Activated CD4-positive, alpha-beta memory T cell treated with anti-CD3 and anti-CD28 coated beads for 36 hours (primary cell): ENCODE measurements around the gene PCK2. TPM values are rescaled to one million over a fixed set of nuclear protein-coding genes. Genes with fewer than 3 reads are reported as not detected.
"Not testable (repeated sequence)": the region's sequence is repeated elsewhere in the genome, so short reads cannot be mapped to it uniquely, and the experiment has no call there.

Experiments used
- CTCF ChIA-PET: fragments of 350-600 bp; sonication (Branson Sonifier 250); formaldehyde crosslinking; loops from one replicate; lab custom pipeline; 2021; ENCODE audit warnings: antibody characterized with exemption, inconsistent platforms; lab: Charles Lee
- POLR2A ChIA-PET: fragments of 350-600 bp; sonication (Branson Sonifier 250); formaldehyde crosslinking; loops from one replicate; lab custom pipeline; 2021; ENCODE audit warnings: antibody characterized with exemption; lab: Charles Lee
- DNase-seq: peaks from one replicate; pipeline ENCODE4 v3.0.0-alpha.2; 2020
- H3K27ac Mint-ChIP-seq: one replicate; pipeline ENCODE4 v1.8.0; 2021; ENCODE audit warnings: mixed read lengths
- H3K27me3 Mint-ChIP-seq: one replicate; pipeline ENCODE4 v1.8.0; 2021; ENCODE audit warnings: mixed read lengths
- H3K36me3 Mint-ChIP-seq: one replicate; pipeline ENCODE4 v1.8.0; 2021; ENCODE audit warnings: mixed read lengths
- H3K4me1 Mint-ChIP-seq: one replicate; pipeline ENCODE4 v1.8.0; 2021; ENCODE audit warnings: low read depth, mixed read lengths
- H3K4me3 Mint-ChIP-seq: one replicate; pipeline ENCODE4 v1.8.0; 2021; ENCODE audit warnings: mild to moderate bottlenecking, mixed read lengths
- H3K9me3 Mint-ChIP-seq: one replicate; pipeline ENCODE4 v1.8.0; 2021; ENCODE audit warnings: mixed read lengths
- intact Hi-C: fragments of 100-400 bp; cut with micrococcal nuclease; formaldehyde crosslinking; loops from one replicate; pipeline ENCODE4 v1.15.1; 2023
- total RNA-seq, 2 experiments: library from RNA; stranded (reverse); gene quantifications; one replicate each; pipeline ENCODE4 v1.2.3, GENCODE V29; 2021

Gene PCK2
- total RNA-seq, 2 experiments from 2014 or later = 118 to 125 TPM

DNA sequence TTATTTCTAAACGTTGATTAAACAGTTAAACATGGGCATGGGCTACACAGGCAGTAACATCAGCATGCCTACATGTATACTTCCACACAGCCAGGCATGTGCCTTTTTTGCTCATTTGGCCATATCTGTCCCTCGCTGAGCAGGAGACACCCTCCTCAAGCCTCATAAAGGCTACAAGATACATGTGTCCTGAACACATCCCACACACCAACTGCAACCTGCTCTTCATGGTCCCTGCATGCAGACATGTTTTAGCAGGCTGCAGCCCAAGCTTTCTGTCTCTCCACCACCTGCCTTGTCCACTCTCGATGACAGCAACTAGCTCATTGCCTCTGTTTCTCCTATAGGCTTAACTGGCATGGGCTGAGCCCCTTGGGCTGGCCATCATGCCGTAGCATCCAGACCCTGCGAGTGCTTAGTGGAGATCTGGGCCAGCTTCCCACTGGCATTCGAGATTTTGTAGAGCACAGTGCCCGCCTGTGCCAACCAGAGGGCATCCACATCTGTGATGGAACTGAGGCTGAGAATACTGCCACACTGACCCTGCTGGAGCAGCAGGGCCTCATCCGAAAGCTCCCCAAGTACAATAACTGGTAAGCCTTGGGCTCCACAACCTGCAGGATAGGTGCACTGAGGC lies 2.6 kb downstream of the PCK2 start:
- intact Hi-C loops = loop anchor here (10.0 kb wide), 1 partner anchor 112 kb away; the partner anchor contains the start of gene DHRS4L2
- ChIA-PET POLR2A (interaction anchor here (0.8 to 3.1 kb wide), 4 partner anchors 12 to 39 kb away, joined by 3 to 41 read pairs (median 4); partner anchors contain the start of genes DCAF11, NRL and PSME1), CTCF (interaction anchor here (0.9 to 12.3 kb wide), 4 partner anchors 10 to 64 kb away, joined by 3 to 458 read pairs (median 127); partner anchors contain the start of genes DCAF11 and NRL)
- H3K4me1 Mint-ChIP-seq = peaks cover 25% of the 10 kb centered on the region
- DNase-seq = no peak
- no peaks in the 10 kb centered on the region for H3K9me3 Mint-ChIP-seq
- no peaks in the 10 kb centered on the region for H3K27me3 Mint-ChIP-seq
- H3K4me3 Mint-ChIP-seq = peak overlapping the region; percentile 32
- H3K27ac Mint-ChIP-seq = peak overlapping the region; percentile 42
- H3K36me3 Mint-ChIP-seq = peaks cover 49% of the 10 kb centered on the region

GRCh38 chr14:24098229-24098926 lies 4.3 kb downstream of the PCK2 start:
- ChIA-PET CTCF (interaction anchor here (11.8 to 12.3 kb wide), 2 partner anchors 8 to 39 kb away, joined by 241 to 458 read pairs; no protein-coding TSS in a partner anchor), POLR2A (interaction anchor here (0.9 to 1.2 kb wide), 2 partner anchors 10 to 15 kb away, joined by 3 to 5 read pairs; no protein-coding TSS in a partner anchor)
- Mint-ChIP-seq H3K4me1 (peaks cover 18% of the 10 kb centered on the region), H3K27ac (no peak overlapping the region), H3K36me3 (peaks cover 62% of the 10 kb centered on the region), H3K27me3 (no peaks in the 10 kb centered on the region), H3K4me3 (no peak overlapping the region), H3K9me3 (no peaks in the 10 kb centered on the region)
- intact Hi-C loops = loop anchor here (10.0 kb wide), 1 partner anchor 114 kb away; the partner anchor contains the start of gene DHRS4L2
- no peak for DNase-seq

GRCh38 chr14:24098927-24099813 lies 5.1 kb downstream of the PCK2 start:
- Mint-ChIP-seq H3K27me3 (no peaks in the 10 kb centered on the region), H3K9me3 (no peaks in the 10 kb centered on the region), H3K4me3 (no peak overlapping the region), H3K36me3 (peaks cover 70% of the 10 kb centered on the region), H3K4me1 (peaks cover 14% of the 10 kb centered on the region), H3K27ac (no peak overlapping the region)
- intact Hi-C loops = loop anchor here (10.0 kb wide), 1 partner anchor 114 kb away; the partner anchor contains the start of gene DHRS4L2
- DNase-seq = no peak
- ChIA-PET CTCF (interaction anchor here (11.8 to 12.3 kb wide), 2 partner anchors 7 to 40 kb away, joined by 241 to 458 read pairs; no protein-coding TSS in a partner anchor), POLR2A (no interaction called here)

- Mint-ChIP-seq H3K36me3 (peaks cover 72% of the 10 kb centered on the region), H3K27ac (no peak overlapping the region), H3K9me3 (no peaks in the 10 kb centered on the region), H3K27me3 (no peaks in the 10 kb centered on the region), H3K4me3 (no peak overlapping the region), H3K4me1 (peaks cover 12% of the 10 kb centered on the region)
- CTCF ChIA-PET = interaction anchor here (0.6 to 11.2 kb wide), 5 partner anchors 9 to 44 kb away, joined by 3 to 261 read pairs (median 5); no protein-coding TSS in a partner anchor
- POLR2A ChIA-PET = interaction anchor here (1.3 kb wide), 1 partner anchor 60 kb away, joined by 4 read pairs; the partner anchor contains the start of gene IRF9
- DNase-seq = no peak
- intact Hi-C loops = no loop called here
Measured at GRCh38 chr14:24100197-24100981, 6.3 kb downstream of the PCK2 start.

- intact Hi-C loops = no loop called here
- Mint-ChIP-seq H3K9me3 (no peaks in the 10 kb centered on the region), H3K4me1 (peaks cover 9% of the 10 kb centered on the region), H3K27ac (no peak overlapping the region), H3K4me3 (no peak overlapping the region), H3K27me3 (no peaks in the 10 kb centered on the region), H3K36me3 (peaks cover 67% of the 10 kb centered on the region)
- DNase-seq = no peak
- ChIA-PET POLR2A (interaction anchor here (1.3 kb wide), 1 partner anchor 60 kb away, joined by 4 read pairs; the partner anchor contains the start of gene IRF9), CTCF (interaction anchor here (0.6 to 11.2 kb wide), 6 partner anchors 8 to 45 kb away, joined by 3 to 261 read pairs (median 7); partner anchors contain the start of gene PCK2)
Measured at GRCh38 chr14:24100982-24101494, 6.9 kb downstream of the PCK2 start.

- H3K4me1 Mint-ChIP-seq = peaks cover 4% of the 10 kb centered on the region
- DNase-seq = no peak
- peaks cover 59% of the 10 kb centered on the region for H3K36me3 Mint-ChIP-seq
- POLR2A ChIA-PET = interaction anchor here (1.1 to 1.8 kb wide), 4 partner anchors 9 to 59 kb away, joined by 3 to 9 read pairs (median 5); partner anchors contain the start of genes DCAF11, IRF9, NRL and PCK2
- no peak overlapping the region for H3K27ac Mint-ChIP-seq
- no peaks in the 10 kb centered on the region for H3K27me3 Mint-ChIP-seq
- H3K9me3 Mint-ChIP-seq = no peaks in the 10 kb centered on the region
- intact Hi-C loops = no loop called here
- no peak overlapping the region for H3K4me3 Mint-ChIP-seq
- CTCF ChIA-PET = interaction anchor here (1.0 to 11.2 kb wide), 3 partner anchors 9 to 231 kb away, joined by 3 to 261 read pairs (median 241); partner anchors contain the start of gene PCK2
Measured at GRCh38 chr14:24102357-24103048, 8.4 kb downstream of the PCK2 start.

GRCh38 chr14:24103451-24103850 lies 9.3 kb downstream of the PCK2 start:
- ChIA-PET CTCF (interaction anchor here (0.5 to 11.2 kb wide), 4 partner anchors 10 to 230 kb away, joined by 3 to 261 read pairs (median 122); partner anchors contain the start of gene PCK2), POLR2A (interaction anchor here (1.1 to 1.8 kb wide), 4 partner anchors 10 to 58 kb away, joined by 3 to 9 read pairs (median 5); partner anchors contain the start of genes DCAF11, IRF9, NRL and PCK2)
- Mint-ChIP-seq H3K4me3 (no peak overlapping the region), H3K27ac (no peak overlapping the region), H3K36me3 (peaks cover 54% of the 10 kb centered on the region), H3K4me1 (peaks cover 8% of the 10 kb centered on the region), H3K27me3 (no peaks in the 10 kb centered on the region), H3K9me3 (no peaks in the 10 kb centered on the region)
- intact Hi-C loops = no loop called here
- no peak for DNase-seq

- peak overlapping the region; percentile 64 for H3K27ac Mint-ChIP-seq
- peaks cover 22% of the 10 kb centered on the region for H3K4me1 Mint-ChIP-seq
- DNase-seq, intact Hi-C loops, H3K27me3 Mint-ChIP-seq, H3K9me3 Mint-ChIP-seq, H3K4me3 Mint-ChIP-seq: not testable (repeated sequence)
- peaks cover 34% of the 10 kb centered on the region for H3K36me3 Mint-ChIP-seq
- CTCF ChIA-PET = interaction anchor here (1.1 to 11.2 kb wide), 5 partner anchors 12 to 55 kb away, joined by 3 to 261 read pairs (median 50); partner anchors contain the start of genes IRF9 and PCK2
- POLR2A ChIA-PET = interaction anchor here (0.6 to 5.6 kb wide), 3 partner anchors 11 to 109 kb away, joined by 4 to 41 read pairs (median 6); partner anchors contain the start of gene PCK2
Measured at GRCh38 chr14:24105609-24106239, 11.6 kb downstream of the PCK2 start.

DNA sequence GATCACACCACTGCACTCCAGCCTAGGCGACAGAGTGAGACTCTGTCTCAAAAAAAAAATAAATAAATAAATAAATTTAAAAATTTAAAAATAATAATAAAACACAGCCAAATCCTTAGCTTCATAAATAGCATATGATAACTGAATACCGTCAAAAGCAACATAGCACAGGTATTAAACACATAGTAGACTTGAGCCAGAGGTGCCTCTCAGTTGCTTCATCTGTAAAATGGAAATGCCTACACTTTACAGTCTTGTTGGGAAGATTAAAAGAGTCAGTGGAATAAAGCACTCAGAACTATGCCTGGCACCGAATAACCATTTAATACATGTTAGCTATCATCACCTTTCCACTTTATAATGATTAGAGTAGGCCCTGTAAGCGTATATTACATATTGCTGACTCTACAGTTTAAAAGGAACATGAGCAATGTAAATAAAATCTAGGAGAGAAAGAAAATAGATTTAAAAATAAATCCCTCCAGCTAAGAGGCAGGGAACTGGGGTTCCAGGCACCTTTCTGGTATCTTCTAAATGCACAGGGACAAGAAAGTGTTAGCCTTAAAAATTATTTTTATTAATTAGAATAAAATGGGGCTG lies 12.7 kb downstream of the PCK2 start:
- DNase-seq = no peak
- Mint-ChIP-seq H3K27me3 (no peaks in the 10 kb centered on the region), H3K4me3 (no peak overlapping the region), H3K4me1 (peaks cover 22% of the 10 kb centered on the region), H3K9me3 (no peaks in the 10 kb centered on the region), H3K27ac (no peak overlapping the region), H3K36me3 (peaks cover 28% of the 10 kb centered on the region)
- intact Hi-C loops = no loop called here
- CTCF ChIA-PET = interaction anchor here (1.1 to 11.2 kb wide), 7 partner anchors 13 to 54 kb away, joined by 3 to 261 read pairs (median 36); partner anchors contain the start of genes EMC9, IRF9 and PCK2
- POLR2A ChIA-PET = interaction anchor here (0.8 to 5.6 kb wide), 3 partner anchors 9 to 49 kb away, joined by 4 to 41 read pairs (median 6); partner anchors contain the start of gene PCK2
